ENCODE results near the gene GREB1.

Gene GREB1

GRCh38 chr2:11516984-11517648 lies 16.7 kb upstream of the GREB1 start:
- ATAC-seq (replicated peaks; ENCODE audit: extremely low read depth, poor library complexity, severe bottlenecking): no peak
- no peaks in the 10 kb centered on the region for H3K4me1 Mint-ChIP-seq

GRCh38 chr2:11517906-11518305 lies 15.9 kb upstream of the GREB1 start:
- Mint-ChIP-seq H3K27me3 (peaks cover 10% of the 10 kb centered on the region), H3K4me3 (no peak overlapping the region), H3K9me3 (peaks cover 5% of the 10 kb centered on the region), H3K4me1 (no peaks in the 10 kb centered on the region), H3K36me3 (ENCODE audit: insufficient read depth) (no peaks in the 10 kb centered on the region), H3K27ac (ENCODE audit: low read depth) (no peak overlapping the region)
- ATAC-seq (replicated peaks; ENCODE audit: extremely low read depth, poor library complexity, severe bottlenecking) (no peak), DNase-seq (ENCODE audit: low spot score in 2 of 2) (no peak)

More at GRCh38 chr2:11516984-11517648, 16.7 kb upstream of the GREB1 start:
- Mint-ChIP-seq H3K27ac (ENCODE audit: low read depth) (no peak overlapping the region), H3K27me3 (peaks cover 18% of the 10 kb centered on the region), H3K9me3 (peaks cover 5% of the 10 kb centered on the region), H3K4me3 (no peak overlapping the region), H3K36me3 (ENCODE audit: insufficient read depth) (no peaks in the 10 kb centered on the region)
- no peak for DNase-seq (ENCODE audit: low spot score in 2 of 2)

GRCh38 chr2:11520092-11520693 lies 13.7 kb upstream of the GREB1 start:
- Mint-ChIP-seq H3K27me3 (peaks cover 10% of the 10 kb centered on the region), H3K27ac (ENCODE audit: low read depth) (no peak overlapping the region), H3K36me3 (ENCODE audit: insufficient read depth) (no peaks in the 10 kb centered on the region), H3K4me1 (no peaks in the 10 kb centered on the region), H3K9me3 (peaks cover 5% of the 10 kb centered on the region), H3K4me3 (no peak overlapping the region)
- DNase-seq (ENCODE audit: low spot score in 2 of 2) (no peak), ATAC-seq (replicated peaks; ENCODE audit: extremely low read depth, poor library complexity, severe bottlenecking) (no peak)

GRCh38 chr2:11521775-11522174 lies 12.1 kb upstream of the GREB1 start:
- Mint-ChIP-seq H3K9me3 (peaks cover 5% of the 10 kb centered on the region), H3K36me3 (ENCODE audit: insufficient read depth) (no peaks in the 10 kb centered on the region), H3K27me3 (peaks cover 16% of the 10 kb centered on the region), H3K4me1 (no peaks in the 10 kb centered on the region), H3K27ac (ENCODE audit: low read depth) (no peak overlapping the region), H3K4me3 (no peak overlapping the region)
- ATAC-seq (replicated peaks; ENCODE audit: extremely low read depth, poor library complexity, severe bottlenecking) (no peak), DNase-seq (ENCODE audit: low spot score in 2 of 2) (no peak)

GRCh38 chr2:11524470-11524869 lies 9.4 kb upstream of the GREB1 start:
- ATAC-seq (replicated peaks; ENCODE audit: extremely low read depth, poor library complexity, severe bottlenecking): no peak

GRCh38 chr2:11525762-11526161 lies 8.1 kb upstream of the GREB1 start:
- ATAC-seq (replicated peaks; ENCODE audit: extremely low read depth, poor library complexity, severe bottlenecking) (no peak), DNase-seq (ENCODE audit: low spot score in 2 of 2) (no peak)
- peaks cover 49% of the 10 kb centered on the region for H3K27me3 Mint-ChIP-seq
- H3K9me3 Mint-ChIP-seq: peaks cover under 1% of the 10 kb centered on the region
- H3K27ac Mint-ChIP-seq (ENCODE audit: low read depth): no peak overlapping the region
- no peak overlapping the region for H3K4me3 Mint-ChIP-seq
- no peaks in the 10 kb centered on the region for H3K36me3 Mint-ChIP-seq (ENCODE audit: insufficient read depth)
- H3K4me1 Mint-ChIP-seq: no peaks in the 10 kb centered on the region

More at GRCh38 chr2:11524470-11524869, 9.4 kb upstream of the GREB1 start:
- H3K27me3 Mint-ChIP-seq: peaks cover 42% of the 10 kb centered on the region
- peaks cover 5% of the 10 kb centered on the region for H3K9me3 Mint-ChIP-seq
- H3K27ac Mint-ChIP-seq (ENCODE audit: low read depth): no peak overlapping the region
- no peak overlapping the region for H3K4me3 Mint-ChIP-seq
- no peaks in the 10 kb centered on the region for H3K4me1 Mint-ChIP-seq
- H3K36me3 Mint-ChIP-seq (ENCODE audit: insufficient read depth): no peaks in the 10 kb centered on the region
- no peak for DNase-seq (ENCODE audit: low spot score in 2 of 2)

GRCh38 chr2:11527001-11527400 lies 6.8 kb upstream of the GREB1 start:
- DNase-seq (ENCODE audit: low spot score in 2 of 2) (no peak), ATAC-seq (replicated peaks; ENCODE audit: extremely low read depth, poor library complexity, severe bottlenecking) (no peak)
- Mint-ChIP-seq H3K4me1 (no peaks in the 10 kb centered on the region), H3K27me3 (peaks cover 56% of the 10 kb centered on the region), H3K27ac (ENCODE audit: low read depth) (no peak overlapping the region), H3K9me3 (no peaks in the 10 kb centered on the region), H3K36me3 (ENCODE audit: insufficient read depth) (no peaks in the 10 kb centered on the region), H3K4me3 (no peak overlapping the region)

- H3K9me3 Mint-ChIP-seq: no peaks in the 10 kb centered on the region
- no peaks in the 10 kb centered on the region for H3K4me1 Mint-ChIP-seq
- no peak for DNase-seq (ENCODE audit: low spot score in 2 of 2)
- peaks cover 68% of the 10 kb centered on the region for H3K27me3 Mint-ChIP-seq
- H3K36me3 Mint-ChIP-seq (ENCODE audit: insufficient read depth): no peaks in the 10 kb centered on the region
- no peak overlapping the region for H3K27ac Mint-ChIP-seq (ENCODE audit: low read depth)
- no peak for ATAC-seq (replicated peaks; ENCODE audit: extremely low read depth, poor library complexity, severe bottlenecking)
- H3K4me3 Mint-ChIP-seq: no peak overlapping the region
Observed at GRCh38 chr2:11528228-11528627, 5.6 kb upstream of the GREB1 start.

- no peaks in the 10 kb centered on the region for H3K9me3 Mint-ChIP-seq
- ATAC-seq (replicated peaks; ENCODE audit: extremely low read depth, poor library complexity, severe bottlenecking) (no peak), DNase-seq (ENCODE audit: low spot score in 2 of 2) (no peak)
- H3K4me3 Mint-ChIP-seq: no peak overlapping the region
- no peaks in the 10 kb centered on the region for H3K4me1 Mint-ChIP-seq
- no peak overlapping the region for H3K27ac Mint-ChIP-seq (ENCODE audit: low read depth)
- H3K27me3 Mint-ChIP-seq: peaks cover 82% of the 10 kb centered on the region
- H3K36me3 Mint-ChIP-seq (ENCODE audit: insufficient read depth): no peaks in the 10 kb centered on the region
Observed at GRCh38 chr2:11530864-11531465, 2.9 kb upstream of the GREB1 start.

- no peak for DNase-seq (ENCODE audit: low spot score in 2 of 2)
- Mint-ChIP-seq H3K4me1 (no peaks in the 10 kb centered on the region), H3K36me3 (ENCODE audit: insufficient read depth) (no peaks in the 10 kb centered on the region), H3K9me3 (no peaks in the 10 kb centered on the region), H3K27ac (ENCODE audit: low read depth) (no peak overlapping the region), H3K4me3 (no peak overlapping the region), H3K27me3 (peaks cover 75% of the 10 kb centered on the region)
- ATAC-seq (replicated peaks; ENCODE audit: extremely low read depth, poor library complexity, severe bottlenecking): no peak
Observed at GRCh38 chr2:11532416-11533055, 1.3 kb upstream of the GREB1 start.

- no peak overlapping the region for H3K27ac Mint-ChIP-seq (ENCODE audit: low read depth)
- no peaks in the 10 kb centered on the region for H3K36me3 Mint-ChIP-seq (ENCODE audit: insufficient read depth)
- H3K27me3 Mint-ChIP-seq: peaks cover 58% of the 10 kb centered on the region
- no peak overlapping the region for H3K4me3 Mint-ChIP-seq
- H3K9me3 Mint-ChIP-seq: no peaks in the 10 kb centered on the region
- H3K4me1 Mint-ChIP-seq: no peaks in the 10 kb centered on the region
- ATAC-seq (replicated peaks; ENCODE audit: extremely low read depth, poor library complexity, severe bottlenecking) (no peak), DNase-seq (ENCODE audit: low spot score in 2 of 2) (no peak)
Observed at GRCh38 chr2:11534071-11534745, 363 bp downstream of the GREB1 start.

GRCh38 chr2:11534746-11535484 lies 1.1 kb downstream of the GREB1 start:
- no peaks in the 10 kb centered on the region for H3K4me1 Mint-ChIP-seq
- DNase-seq (ENCODE audit: low spot score in 2 of 2): no peak

More at GRCh38 chr2:11534746-11535484, 1.1 kb downstream of the GREB1 start:
- Mint-ChIP-seq H3K36me3 (ENCODE audit: insufficient read depth) (no peaks in the 10 kb centered on the region), H3K9me3 (no peaks in the 10 kb centered on the region), H3K4me3 (no peak overlapping the region), H3K27me3 (peaks cover 59% of the 10 kb centered on the region), H3K27ac (ENCODE audit: low read depth) (no peak overlapping the region)
- no peak for ATAC-seq (replicated peaks; ENCODE audit: extremely low read depth, poor library complexity, severe bottlenecking)

All from central memory CD8-positive, alpha-beta T cell (primary cell).